NT2/D1 (cell line): ENCODE data around the gene AQP2.

Experiments used
- YY1 ChIP-seq: IDR thresholded peaks from 2 replicates; pipeline ENCODE4 v1.6.1; 2011; ENCODE audit not compliant: insufficient read length, insufficient read depth
- ZNF274 ChIP-seq: IDR thresholded peaks from 2 replicates; pipeline ENCODE4 v1.6.1; 2011; ENCODE audit warnings: mild to moderate bottlenecking, low read depth, low read length

DNA sequence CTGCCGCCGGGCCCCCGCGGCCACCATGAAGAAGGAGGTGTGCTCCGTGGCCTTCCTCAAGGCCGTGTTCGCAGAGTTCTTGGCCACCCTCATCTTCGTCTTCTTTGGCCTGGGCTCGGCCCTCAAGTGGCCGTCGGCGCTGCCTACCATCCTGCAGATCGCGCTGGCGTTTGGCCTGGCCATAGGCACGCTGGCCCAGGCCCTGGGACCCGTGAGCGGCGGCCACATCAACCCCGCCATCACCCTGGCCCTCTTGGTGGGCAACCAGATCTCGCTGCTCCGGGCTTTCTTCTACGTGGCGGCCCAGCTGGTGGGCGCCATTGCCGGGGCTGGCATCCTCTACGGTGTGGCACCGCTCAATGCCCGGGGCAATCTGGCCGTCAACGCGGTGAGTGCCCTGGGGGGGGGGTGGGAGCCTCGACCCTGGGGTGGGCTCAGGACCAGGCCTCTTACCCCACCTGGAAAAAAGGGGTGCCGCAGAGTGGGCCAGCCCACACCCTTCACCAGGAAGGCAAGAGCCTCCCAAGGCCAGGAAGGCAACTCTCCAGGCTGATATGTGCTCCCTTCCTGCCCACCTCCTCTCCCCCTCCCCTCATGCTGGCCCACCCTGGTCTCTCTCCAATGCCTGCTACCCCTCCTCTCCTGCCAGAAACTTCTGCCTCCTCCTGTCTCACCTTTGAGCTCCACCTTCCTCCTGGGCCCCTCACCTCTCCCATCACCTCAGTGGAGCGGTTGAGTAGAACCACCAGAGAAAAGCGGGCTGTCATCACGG is 11.6 kb downstream of the AQP2 start:
- TF ChIP-seq YY1 (no peak), ZNF274 (no peak)
